GM19328 (cell line): Measurements from ENCODE around the gene RNU6-7.

Experiments
- ATAC-seq: cut with Tn5 transposase; IDR thresholded peaks from one replicate; pipeline ENCODE4 v1.9.1; 2021; ENCODE audit warnings: mild to moderate bottlenecking, moderate library complexity; ENCODE audit not compliant: unreplicated experiment

The RNU6-7 gene

GRCh38 chr14:32203928-32204357, 2.1 kb downstream of the RNU6-7 start:
- ATAC-seq = no peak

GRCh38 chr14:32205554-32205953, 3.7 kb downstream of the RNU6-7 start:
- ATAC-seq = no peak

DNA sequence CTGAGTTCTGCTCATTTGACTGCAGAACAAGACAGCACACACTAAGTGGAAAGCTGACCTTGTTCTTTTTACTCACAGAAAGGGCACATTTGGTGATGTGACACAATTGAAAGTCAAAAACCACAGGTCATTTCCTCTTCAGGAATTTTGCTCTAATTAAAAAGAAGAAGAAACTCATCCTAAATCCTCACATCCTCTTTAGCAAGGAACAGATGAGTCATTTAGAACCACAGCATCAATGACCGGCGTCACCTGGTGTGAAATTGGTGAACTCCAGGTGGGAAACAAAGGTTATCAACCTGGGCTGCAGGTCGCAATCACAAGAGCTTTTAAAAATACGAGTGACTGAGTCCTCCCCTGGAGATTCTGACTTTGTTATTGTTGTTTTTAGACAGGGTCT, 4.1 kb downstream of the RNU6-7 start:
- no peak for ATAC-seq

DNA sequence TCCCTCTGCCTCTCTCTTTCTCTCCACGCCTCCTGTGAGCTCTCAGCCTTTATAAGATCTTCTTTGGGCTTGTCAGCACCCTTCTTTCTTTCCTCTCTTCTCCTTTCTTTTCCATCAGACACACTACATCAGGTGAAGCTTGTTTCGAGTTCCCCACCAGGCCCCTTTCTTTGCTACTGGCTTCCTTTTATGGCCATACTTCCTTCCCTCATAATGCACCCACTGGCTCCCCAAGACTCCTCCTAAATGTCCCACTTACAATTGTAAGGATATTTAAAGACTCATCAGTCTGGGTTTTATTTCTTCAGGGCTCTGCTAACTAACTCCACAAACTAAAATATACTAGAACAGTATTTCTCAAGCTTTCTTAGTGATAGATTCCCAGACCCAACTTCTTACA, 4.7 kb downstream of the RNU6-7 start:
- ATAC-seq = no peak

GRCh38 chr14:32208490-32208889, 6.6 kb downstream of the RNU6-7 start:
- no peak for ATAC-seq

DNA sequence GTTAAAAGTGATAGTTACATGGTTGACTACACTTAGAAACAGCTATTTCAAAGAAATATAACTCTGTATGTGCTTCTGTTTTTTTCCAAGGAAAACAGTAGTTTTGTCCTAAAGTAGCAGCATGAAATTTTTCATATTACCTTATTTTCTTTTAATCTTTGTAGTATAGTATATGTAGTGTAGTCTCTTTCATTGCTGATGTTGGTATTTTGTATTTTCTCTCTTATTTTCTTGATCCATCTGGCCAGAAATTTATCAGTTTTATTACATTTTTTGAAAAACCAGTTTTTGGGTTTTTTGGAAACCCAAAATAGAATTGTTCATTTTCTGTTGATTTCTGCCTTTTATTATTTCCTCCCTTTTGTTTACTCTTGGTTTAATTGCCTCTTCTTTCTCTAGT, 7.6 kb downstream of the RNU6-7 start:
- no peak for ATAC-seq

DNA sequence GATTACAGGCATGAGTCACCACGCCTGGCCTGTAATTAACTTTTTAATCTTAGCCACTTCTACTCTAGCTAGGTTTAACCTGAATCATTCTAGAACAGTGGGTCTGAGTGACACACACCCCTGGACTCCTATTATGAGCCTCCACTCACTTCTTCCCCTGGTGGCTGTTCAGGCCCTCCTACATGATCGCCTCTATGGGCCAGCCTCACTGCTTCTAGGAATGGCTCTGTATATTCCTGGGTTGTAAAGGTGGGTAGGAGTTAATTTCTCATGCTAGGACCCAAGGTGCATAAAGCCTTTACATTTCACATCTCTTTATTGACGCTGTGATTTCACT, 9.2 kb downstream of the RNU6-7 start:
- no peak for ATAC-seq

DNA sequence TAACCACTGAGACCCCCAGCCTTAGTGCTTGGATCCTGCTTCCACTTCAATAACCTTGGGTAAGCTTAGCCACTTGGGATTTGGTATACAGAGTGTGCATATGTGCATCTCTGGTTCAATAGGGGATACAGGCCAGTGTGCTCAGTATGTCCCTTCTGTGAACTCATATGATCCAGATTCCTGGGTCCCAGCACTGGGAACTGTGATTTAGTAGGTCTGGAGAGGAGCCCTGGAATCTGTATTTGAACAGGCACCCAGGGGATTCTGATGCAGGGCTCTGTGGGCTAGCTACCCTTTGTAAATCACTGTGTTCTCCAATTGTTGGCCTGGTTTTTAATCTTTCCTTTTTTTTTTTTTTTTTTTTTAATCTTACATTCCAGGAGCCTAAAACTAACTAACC, 11.0 kb downstream of the RNU6-7 start:
- no peak for ATAC-seq

DNA sequence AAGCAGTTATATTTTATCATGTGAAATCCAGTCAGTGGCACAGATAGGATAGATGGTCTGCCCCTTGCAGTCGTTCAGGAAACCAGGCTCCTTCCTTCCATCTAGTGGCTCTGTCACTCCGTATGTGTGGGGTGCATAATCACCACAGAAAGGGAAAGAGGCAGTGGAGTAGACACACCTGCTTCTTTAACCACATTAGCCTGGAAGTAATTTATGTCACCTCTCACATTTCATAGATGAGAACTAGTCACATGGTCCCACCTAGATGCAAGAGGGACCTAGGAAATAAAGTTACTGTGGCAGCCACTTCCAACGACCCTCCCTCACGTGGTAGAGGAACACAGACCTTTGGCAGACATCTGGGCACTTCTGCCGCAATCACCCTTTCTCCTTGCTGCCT, 15.5 kb downstream of the RNU6-7 start:
- no peak for ATAC-seq

GRCh38 chr14:32224737-32225377, 23.0 kb downstream of the RNU6-7 start:
- ATAC-seq = no peak

DNA sequence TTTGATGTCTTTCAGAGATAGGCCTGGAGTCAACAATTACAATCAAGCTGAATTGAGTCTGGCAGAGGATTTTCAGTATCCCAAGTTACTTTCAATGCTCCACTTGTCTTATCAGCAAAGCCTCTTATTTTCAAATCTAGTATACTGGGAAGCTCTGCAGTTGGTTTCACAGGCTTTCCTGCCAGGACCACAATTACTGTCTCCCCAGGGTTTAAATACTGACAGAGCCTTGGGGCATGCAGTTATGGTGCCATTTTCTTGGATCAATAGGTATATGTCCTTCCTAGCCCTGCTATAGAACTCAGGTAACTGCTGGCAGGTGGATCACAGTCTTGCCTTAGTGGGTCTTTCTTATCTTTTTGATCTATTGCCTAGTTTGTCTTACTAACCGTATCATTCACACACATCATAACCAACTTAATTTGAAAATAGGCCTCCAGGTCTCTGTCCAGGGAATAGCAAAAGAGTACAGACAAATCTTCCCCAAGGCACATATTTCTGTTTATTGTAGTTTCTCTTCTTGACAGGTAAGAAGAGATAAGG, 23.6 kb downstream of the RNU6-7 start:
- ATAC-seq = no peak

GRCh38 chr14:32226056-32226455, 24.2 kb downstream of the RNU6-7 start:
- no peak for ATAC-seq

DNA sequence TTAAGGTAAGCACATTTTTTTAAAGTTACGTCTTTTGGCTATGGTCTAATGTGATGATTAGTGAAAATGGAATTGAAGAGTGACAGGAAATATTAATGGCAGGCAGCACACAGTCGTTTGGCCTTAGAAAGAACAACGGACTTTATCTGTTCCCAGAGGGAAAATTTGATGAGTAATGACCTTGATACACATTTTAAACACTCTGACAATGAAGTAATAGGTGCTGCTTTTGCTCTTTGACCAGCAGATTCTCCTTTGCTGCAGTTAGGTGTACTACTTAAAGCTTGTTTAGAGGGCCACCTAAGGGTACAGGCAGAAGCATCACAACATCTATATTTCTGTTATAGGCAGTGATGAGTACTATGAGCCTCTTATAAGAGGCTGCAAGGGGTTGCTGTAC, 28.3 kb downstream of the RNU6-7 start:
- no peak for ATAC-seq

GRCh38 chr14:32230695-32231280, 28.9 kb downstream of the RNU6-7 start:
- no peak for ATAC-seq

- ATAC-seq = no peak
Observed at GRCh38 chr14:32232481-32232880, 30.6 kb downstream of the RNU6-7 start.

DNA sequence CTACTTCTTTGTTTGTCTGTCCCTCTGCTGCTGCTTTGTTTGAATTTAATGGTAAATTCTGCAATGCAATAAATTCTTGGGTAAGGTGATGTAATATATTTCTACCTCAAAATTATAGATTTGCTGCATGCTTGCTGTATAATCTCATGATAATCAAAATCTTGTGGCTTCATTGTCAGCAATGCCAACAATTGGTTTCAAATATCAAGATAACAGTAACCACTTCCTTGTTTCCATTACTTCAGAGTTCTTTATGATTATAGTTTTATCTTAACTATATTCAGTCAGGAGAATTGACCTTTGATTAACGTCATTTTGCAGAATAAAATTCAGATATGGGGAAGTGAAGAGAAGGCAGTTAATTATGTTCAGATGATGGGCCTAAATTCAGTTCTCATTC, 31.4 kb downstream of the RNU6-7 start:
- no peak for ATAC-seq

- ATAC-seq = no peak
Observed at GRCh38 chr14:32244404-32244803, 42.6 kb downstream of the RNU6-7 start.

- no peak for ATAC-seq
Observed at GRCh38 chr14:32246751-32247150, 44.9 kb downstream of the RNU6-7 start.

DNA sequence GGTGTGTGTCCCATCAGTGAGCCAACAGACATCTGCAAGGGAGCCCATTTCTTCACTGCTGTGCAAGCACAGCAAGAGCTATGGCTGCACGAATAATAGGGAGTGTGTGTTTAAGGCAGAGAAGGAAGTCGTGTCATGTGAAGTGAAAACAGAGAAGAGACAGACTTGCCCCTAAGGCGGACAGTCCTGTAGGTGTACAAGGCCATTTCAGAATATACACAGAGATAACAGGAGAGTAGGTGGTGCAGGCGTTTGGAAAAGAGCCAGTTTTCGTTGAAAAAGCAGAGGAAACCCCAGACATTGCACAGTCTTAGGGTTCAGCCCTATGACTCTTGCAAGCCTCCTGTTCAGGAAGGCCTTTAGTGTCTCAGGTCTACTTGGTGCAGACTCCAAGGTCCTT, 47.5 kb downstream of the RNU6-7 start:
- no peak for ATAC-seq

- no peak for ATAC-seq
Observed at GRCh38 chr14:32249780-32250179, 47.9 kb downstream of the RNU6-7 start.

DNA sequence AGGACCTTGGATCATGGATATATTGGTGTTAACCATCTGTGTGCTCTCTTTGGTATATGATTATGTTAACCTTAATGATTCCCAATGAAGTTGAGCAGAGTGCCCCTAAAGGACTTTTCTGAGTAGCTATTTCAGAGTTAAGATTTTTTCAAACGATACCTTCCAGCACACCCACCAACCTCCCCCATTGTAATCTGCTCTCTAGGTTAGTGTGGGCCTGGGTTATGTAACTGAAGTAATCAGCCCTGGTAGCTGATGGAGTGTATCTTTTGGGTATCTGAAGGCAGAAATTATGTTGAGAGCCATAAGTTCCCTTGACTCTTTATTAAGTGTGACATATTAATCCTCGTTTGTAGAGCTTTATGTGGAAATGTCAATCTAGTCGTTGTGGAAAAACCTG, 48.8 kb downstream of the RNU6-7 start:
- no peak for ATAC-seq

DNA sequence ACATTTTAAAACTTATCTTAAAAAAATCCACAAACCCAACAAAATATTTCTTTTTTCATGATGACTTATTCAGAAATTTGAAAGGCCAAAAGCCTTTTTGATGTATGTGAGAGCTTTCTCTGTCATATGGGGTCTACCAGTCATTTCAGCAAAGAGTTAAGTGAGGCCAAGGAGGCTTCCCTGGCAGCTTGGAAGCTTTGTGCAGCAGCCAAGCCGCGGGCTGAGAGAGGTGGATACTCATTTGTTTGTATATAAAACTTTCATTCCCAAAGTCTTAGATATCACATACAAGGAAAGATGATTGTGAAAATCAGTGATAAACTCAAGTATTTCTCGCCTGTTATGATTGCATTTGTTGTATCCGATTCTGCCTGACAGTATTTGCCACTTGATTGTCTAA, 49.7 kb downstream of the RNU6-7 start:
- ATAC-seq = no peak
